Glomerular visceral epithelial cell (primary cell): ENCODE data around the gene STPG4.

Experiments
- DNase-seq: peaks from one replicate; pipeline ENCODE4 v3.0.0-alpha.2; 2016; ENCODE audit errors: extremely low spot score

The STPG4 gene

DNA sequence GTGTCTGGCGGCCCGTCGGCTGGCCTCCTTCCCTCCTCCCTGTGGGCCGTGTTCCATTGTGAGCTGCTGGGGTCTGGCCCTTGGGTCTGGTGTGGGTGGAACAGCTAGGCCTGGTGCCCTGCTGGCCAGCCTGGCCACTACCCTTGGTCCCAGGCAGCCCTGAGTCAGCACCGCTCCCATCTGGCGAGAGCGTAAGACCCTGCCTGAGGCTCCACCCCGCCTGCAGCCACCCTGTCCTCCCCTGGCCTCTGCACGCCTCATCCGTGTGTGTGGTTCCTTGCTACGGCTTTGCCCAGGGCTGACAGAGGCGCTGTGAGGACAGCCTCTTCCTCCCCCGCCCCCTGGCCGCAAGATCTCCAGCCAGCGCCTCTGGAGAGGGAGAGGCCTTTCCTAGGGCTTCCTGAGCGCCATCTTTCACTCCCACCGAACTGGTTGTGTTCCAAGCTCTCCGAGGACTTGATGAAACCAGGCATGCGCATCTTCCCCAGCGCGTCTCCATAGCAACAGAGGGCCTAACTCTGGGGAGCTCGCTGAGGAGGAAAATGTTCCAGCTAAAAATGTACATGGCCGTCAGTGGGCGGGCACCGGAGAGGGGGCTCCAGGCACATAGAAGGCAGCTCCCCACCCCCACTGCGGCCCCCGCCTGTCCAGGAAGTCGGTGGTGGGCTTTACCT, 83.0 kb downstream of the STPG4 start:
- no peak for DNase-seq

DNA sequence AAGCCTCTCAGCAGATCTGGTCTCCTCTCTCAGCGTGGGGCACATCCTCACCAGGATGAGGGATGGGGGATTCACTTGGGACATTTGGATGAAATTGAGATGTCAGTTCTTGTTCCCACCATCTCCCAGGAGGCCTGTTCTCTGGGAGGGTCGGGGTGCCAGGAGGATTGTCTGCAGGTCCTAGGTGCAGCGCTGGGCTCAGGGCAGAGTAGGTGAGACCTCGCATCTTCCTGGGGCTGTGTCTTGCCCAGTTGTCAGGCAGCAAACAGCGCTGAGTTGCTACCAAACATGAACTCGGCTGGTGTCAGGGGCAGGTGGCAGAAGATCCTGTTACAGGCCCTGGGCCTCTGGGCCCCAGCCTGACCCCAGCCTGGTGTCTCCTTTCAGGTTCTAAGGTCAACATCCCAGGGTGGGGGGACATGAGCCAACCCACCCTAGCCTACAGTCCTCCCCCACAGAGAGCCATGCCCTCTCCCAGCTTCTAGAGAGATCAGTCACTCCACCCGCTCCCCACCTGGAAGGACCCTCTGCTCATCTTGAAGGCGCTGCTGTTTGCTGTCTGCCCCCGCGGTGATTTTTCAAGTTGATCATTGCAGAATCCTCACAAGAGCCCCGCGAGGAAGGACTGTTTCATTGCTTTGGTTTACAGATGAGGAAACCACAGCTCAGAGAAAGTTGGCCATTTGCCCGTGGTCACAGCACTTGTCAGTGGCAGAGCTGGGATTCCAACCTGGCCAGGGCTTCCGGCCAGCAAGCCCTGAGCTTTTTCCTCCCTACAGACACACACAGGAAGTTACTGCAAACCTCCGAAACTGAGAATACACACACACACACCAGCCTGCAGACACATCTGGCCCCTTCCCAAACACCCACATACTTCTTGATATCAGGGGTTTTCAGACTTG, 83.9 kb downstream of the STPG4 start:
- DNase-seq = peak; percentile 95

DNA sequence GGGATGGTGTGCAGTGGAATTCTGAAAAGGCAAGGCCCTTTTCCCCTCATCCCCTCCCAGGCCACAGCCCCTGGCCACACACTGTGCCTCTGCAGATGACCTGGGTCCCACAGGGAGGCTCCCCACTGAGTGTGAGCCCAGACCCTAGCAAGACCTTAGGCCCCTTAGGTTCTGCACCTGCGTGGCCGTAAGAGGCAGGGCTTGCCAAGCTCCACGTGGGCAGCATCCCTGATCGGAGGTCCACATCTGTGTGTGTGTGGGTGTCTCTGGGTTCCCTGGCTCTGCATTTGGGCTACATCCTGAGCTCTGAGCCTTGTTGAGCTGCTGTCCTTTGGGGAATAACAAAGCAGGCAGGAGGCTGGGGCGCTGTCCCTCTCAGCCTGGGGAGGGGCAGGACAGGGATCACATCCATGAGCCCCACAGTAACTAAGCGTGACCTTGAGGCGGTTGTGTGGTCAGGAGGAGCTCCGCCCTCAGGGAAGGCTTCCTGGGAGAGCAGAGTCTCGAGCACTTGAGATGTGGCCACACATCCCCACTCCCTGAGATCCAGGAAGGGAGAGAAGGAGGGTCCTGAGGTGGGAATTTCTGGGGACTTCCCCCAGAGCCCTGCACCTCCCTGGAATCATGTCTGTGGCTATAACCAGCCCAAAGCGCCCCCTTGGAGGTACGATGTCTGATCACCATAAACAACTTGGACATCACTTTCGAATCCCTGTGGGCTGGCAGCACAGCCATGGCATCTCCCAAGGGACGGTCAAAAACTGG, 84.8 kb downstream of the STPG4 start:
- DNase-seq = peak; percentile 91

DNA sequence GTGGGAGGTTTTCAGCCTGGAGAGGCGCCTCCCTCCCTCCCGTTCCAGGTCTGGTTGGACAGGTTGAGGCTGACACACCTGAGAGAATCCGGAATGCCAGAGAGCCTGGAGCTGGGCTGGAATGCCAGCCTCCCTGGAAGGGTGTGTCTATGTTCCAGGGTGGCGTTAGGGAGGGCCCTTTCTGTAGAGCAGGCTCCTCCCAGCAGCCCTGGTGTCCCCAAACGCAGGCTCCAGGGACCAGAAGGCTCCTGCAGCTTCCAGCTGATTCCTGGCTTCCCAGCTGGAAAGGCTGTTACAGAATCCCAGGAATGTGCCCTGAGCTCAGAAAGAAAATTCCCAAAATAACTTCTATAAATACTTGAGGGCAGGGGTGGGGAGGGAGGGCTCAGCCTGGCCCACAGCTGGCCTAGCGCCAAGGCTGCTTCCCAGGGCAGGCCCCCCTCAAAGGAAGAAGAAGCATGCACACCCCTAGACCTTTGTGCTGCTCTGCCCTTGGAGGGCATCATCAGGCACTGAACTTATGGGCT, 85.4 kb downstream of the STPG4 start:
- peak; percentile 87 for DNase-seq

DNA sequence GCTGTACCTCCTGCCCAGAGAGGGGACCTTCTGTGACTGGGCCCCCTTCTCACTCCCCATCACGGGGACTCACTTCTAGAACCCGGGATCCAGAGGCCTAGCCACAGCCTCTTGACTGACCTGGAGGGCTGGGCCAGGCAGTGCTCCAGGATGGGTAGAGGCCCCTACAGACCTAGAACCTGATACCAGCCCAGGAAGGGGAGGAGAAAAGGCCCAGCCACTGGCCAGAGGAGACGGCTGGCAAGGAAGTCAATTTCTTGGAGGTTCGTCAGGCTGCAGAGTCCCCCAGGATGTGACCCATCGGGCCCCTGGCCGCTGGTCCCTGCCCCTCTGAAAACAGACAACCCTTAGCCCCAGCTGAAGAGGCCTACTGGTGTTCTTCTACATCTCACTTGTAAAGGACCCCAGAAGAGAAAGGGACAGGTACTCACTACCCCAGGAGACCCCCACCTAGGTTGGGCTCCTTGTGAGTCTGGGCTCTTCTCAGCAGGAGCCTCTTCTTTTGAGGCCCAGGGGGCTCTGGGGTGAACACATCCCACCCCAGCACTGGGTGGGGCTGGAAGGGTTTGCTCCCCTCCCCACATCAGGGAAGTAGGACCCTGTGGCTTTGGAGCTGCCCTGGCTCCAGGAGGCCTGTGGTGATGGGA, 86.0 kb downstream of the STPG4 start:
- DNase-seq = no peak

DNA sequence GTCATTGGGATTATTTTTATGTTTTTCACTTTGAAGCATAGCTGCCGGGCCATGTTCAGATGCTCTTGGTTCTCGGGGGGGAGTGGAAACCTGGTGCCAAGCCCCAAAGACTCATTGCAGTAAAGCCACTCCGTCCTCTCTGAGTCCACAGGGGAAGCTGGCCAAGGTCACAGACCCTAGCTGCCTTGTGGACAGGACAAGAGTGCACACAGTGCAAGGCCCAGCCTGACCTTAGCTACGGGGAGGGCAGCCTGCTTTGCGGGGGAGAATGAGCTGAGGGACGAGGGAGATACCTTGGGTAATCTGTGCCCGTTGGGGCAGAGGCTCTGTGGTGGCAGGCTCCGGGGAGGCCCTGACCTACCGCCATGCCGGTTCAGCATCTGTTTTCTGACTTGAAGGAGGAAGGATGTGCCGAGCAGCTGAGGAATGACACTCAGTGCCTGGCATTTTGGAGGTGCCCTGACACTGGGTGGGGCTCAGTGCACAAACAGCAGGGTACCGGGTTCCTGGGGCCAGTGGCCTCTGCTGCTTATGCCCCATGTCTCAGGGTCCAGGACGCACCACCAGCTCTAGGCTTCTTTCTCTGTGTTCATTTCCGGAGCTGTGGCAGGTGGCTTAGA, 87.2 kb downstream of the STPG4 start:
- DNase-seq = no peak

DNA sequence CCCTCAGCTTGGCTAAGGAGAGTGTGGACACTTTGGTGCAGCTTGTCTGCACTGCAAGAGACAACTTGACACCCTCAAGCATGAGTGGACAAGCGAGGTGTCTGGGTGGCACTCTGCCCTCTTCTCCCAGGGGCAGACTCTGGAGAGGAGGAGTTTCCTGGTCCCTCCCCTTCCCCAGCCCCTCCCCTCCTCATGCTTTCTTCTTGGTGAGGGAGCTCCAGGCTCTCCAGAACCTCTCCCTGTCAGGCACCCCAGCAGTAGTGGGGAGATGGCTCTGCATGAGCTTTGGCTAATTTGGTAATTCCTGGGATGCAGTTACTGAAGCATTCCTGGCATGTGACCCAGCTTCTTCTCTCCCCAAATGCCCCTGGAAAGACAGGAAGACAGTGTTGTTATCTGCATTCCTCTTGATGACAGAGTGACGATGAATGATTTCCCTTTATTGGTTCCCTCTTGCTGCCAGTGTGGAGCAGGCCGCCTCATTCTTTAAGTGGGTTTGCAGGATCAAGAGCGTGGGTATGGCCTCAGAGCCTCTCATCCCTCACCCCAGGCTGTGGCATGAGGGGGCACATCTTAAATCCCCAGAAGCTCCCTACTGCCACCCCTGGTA, 89.2 kb downstream of the STPG4 start:
- peak; percentile 83 for DNase-seq

DNA sequence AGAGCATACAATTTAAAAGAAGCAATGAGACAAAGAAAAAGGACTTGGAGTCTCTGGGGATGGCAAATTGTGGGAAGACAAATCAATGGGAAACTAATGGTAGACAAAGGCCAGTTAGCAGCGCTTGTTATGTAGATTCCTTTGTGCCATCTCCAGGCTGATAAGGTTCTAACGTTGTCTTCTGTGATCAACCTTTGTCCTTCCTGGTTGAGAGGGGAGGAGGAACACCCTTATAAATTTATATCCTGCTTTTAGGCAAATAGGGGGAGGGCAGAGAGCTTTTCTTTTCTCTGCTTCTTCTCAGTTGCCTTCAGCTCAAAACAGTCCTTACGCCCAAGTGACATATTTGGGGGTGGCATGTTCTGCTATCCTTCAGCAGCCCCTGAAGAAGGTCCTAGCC, 89.8 kb downstream of the STPG4 start:
- no peak for DNase-seq

DNA sequence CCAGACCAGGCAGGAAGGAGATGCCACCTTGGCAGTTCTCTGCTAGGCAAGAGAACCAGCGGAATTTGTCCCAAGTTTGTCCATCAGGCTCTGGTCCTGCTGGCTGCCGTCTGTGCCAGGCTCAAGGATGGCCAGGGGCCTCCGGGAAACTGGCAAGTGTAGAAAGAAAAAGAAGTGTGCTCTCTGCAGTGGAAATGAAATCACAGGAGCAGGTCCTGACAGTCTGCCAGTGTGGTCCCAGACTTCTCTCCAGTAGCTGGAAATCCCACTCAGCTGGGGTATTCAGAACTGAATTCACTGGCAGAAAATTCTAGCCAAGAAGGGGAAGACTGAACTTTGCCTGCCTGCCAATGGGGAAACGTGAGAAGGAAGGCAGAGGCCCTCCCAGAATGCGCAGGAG, 91.0 kb downstream of the STPG4 start:
- no peak for DNase-seq

DNA sequence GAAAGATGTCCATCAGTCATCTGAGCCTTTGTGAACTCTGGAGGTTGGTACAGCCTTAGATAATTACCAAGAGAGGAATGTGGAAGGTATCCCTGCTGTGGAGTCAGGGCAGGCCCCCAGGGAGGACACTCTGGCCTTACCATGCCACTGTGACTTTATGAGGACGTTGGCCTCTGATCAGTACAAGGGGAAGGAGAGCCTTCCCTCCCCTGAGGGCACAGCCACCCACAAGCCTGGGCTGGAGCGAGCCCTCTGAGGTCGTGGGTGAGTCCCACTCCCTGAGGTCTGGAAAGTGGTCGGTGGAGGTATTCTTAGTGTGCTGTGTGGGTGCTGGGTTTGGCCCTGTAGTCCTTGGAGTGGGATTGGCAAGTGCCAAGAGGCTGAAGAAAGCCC, 91.6 kb downstream of the STPG4 start:
- DNase-seq = no peak

DNA sequence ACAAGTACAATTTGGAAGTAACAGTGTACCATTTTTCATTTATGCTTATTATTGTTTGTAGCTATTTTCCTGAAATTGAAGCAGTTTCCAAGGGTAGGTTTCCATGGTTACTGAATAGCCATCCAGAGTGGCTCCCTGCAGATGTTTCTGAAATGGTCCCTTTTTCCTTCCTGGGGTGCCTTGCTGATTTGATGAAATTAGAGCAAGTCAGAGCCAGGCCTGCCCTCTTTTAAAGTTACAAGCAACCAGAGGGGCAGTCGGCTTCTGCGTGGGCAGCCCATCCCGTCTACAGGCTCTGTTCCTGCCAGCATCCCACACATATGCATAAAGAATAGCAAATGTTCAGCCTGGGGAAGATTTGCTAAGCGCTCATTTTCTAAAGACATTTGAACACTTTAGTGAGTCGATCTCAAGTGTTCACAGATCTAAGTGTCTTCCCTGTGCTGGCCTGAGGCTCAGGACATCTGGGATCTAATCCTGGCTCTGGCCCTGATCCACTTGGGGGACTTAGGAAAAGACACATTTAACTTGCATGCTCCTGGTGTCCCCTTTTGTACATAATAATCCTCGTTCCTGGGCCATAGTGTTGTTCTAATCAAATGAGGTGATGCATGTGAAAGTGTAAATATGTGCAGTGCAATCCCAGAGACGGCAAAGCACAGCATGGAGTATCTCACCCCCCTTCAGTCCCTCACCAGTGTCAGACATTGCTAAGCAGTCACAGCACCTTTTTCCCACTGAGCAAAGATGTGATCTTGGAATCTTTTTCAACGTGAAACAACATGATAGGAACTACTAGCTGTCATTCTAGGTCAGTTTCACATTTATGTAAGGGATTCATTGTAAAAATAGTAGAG, 92.2 kb downstream of the STPG4 start:
- no peak for DNase-seq

DNA sequence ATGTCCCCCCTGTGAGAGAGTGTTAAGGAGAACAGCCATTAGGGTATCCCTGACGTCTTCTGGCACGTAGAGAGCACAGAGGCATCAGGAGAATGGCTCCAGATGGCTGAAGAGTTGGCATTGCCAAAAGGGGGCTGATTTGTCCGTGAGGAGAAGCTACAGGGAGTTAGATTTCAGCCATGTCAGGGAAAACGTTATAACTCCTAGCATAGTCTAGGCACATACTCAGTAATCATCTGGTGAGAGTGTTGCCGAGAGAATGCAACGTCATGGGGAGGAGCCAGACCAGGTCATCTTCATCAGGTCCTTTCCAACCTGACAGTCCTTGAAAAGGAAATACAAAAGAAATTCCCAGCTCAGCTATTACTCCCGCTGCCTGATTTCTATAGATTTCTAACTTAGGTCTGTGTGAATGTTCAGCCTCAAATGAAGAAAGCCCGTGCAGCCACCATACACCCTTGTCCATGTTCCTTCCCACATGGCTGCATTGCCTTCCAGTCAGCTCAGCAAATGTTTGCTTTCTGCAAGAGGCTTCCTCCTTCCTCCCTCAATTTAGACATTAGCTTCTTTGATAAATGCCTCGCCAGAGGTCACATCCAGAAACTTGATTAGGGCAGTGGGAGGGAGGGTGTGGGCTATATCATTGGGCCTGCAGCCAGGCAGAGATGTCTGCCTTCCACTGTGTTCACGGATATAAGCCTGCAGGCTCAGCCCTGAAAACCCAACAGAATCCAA, 93.0 kb downstream of the STPG4 start:
- no peak for DNase-seq

DNA sequence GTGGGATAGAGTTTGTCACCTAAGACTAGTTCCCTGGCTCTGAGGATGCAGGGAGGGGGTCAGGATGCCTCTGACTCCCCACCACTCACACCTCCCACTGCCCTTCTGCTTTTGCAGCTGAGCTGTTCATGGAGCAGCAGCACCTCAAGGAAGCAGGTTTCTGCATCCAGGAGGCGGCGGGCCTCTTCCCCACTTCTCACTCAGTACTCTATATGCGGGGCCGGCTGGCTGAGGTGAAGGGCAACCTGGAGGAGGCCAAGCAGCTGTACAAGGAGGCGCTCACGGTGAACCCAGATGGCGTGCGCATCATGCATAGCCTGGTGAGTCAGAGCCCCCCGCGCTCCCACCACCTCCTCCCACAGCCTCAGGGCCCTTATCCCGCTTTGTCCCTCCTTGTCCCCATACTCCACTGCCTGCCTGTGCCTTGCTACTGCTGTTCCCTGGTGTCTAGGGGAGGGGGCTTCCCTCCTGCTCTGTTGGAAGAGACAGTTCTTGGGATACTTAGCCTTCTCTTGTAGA, 94.4 kb downstream of the STPG4 start:
- DNase-seq = no peak

DNA sequence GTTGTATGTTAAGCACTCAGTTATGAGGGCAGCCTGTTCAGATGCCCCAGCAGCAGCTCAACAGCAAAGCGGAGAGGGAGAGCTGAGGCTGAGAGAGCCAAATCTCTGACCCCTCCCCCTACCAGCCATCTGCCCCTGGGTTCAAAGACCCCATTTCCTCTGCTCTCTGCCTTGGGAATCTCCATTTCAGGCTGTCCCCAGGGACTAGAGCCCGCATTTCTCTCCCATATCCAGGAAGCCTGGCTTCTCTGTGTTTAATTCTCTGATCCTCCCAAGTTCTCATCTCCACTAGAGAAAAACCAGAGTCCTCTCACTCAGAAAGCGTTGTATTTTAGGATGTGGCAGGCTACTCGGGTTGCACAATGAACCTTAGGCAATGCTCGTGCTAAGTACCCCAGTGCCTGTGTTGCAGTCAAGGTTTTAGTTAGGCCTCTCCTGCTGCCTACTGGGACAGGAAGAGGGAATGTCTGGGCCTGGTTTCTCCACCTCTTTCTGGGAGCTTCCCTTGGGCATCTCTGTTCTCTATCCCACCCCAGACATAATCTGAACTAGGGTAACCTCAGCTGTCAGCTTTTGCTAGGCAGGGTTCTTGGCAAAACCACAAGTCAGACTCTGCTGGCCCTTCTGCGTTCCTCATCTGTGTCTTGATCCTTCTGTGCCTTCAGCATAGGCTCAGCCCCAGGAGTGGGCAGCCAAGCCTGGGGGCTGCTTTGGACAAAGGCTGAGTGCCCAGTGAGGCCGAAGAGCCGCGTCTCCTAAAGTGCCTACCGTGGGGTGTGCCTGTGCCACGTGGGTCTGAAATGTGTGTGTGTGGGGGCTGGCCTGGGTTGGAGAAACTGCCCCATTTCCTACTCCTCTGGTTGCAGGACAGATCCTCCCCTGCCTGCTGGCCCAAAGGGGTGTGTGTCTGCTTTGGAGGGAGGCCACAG, 96.8 kb downstream of the STPG4 start:
- no peak for DNase-seq

DNA sequence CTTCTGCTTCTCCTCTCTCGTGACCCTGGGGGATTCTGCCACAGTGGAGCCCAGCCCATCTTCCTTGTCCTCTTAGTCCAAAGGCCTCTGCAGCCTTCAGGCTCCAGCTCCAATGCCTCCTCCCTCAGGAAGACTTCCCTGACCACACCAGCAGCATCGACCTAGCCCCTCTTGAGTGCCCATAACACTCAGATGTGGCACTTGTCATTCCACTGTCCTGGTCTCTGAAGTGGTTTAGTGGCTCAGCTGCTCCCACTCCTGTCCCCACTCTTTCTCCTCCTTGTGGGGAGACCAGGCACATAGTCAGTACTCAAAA, 97.5 kb downstream of the STPG4 start:
- no peak for DNase-seq

DNA sequence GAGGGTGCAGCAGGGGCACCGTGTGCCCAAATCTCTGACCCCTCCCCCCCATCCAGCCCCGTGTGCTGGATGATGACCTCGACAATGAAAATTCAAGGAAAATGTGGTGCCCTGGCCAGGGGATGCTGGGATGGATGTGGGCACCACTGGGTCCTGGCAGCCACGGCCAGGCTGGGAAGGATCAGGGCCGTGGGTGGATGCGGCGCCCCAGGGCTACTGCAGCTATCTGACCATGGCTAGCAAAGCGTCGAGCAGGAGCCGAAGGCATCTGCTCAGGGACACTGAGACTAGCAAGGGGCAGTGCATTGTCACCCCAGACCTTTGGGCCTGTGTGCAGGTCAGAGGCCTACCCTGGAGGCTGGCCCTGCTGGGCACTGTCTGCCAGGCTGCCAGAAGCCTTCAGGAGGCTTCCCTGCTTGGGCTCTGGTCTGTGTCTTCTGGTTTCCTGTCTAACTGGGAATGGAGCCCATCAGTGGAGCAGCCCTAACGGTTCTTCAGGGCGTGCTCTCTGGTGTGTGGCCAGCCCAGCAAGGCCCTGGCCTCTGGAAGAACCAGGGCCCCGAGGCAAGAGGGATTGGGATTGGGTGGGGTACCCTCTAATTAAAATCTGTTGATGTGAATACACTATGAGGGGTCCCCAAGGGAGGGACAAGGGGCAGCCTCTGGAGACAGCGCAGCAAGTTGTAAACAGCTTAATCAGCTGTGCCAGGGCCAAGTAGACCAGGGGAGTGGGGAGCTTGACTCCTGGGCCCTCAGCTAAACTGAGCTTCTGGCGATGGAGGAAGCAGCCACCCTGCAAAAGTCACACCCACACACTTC, 98.0 kb downstream of the STPG4 start:
- no peak for DNase-seq

DNA sequence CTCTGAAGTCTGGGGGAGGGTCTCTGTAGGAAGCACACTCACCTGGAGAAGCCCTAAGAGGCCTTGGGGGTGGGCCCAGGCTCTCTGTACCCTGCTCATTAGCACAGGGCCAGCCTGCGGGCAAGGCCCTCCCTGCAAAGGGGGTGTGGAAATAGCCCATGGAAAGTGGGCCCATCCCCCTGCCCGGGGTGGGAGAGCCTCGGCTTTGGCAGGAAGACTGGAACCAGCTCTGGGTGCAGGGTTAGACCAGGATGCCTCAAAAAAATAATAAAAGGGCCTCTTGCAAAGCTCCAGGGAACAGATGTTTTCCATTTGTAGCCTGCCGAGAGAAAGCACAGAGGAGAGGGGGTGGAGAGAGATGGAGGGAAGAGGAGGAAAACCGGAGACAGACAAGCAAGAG, 98.7 kb downstream of the STPG4 start:
- no peak for DNase-seq
